GM23338 (cell line): ENCODE results near the gene GATAD2B. TPM values are rescaled to one million over a fixed set of nuclear protein-coding genes. Genes with fewer than 3 reads are reported as not detected.

Experiments used
- ETS1 ChIP-seq: IDR thresholded peaks from 2 replicates; pipeline ENCODE4 v1.6.1; 2016; ENCODE audit warnings: antibody characterized with exemption
- EZH2 ChIP-seq: fragments of 200-600 bp; sonication (generic); IDR thresholded peaks from one replicate; pipeline ENCODE4 v1.8.0; 2017; ENCODE audit warnings: antibody characterized with exemption, mild to moderate bottlenecking, low read depth; ENCODE audit not compliant: unreplicated experiment
- EZH2phosphoT487 ChIP-seq: fragments of 200-600 bp; sonication (generic); IDR thresholded peaks from one replicate; pipeline ENCODE4 v1.8.1; 2018; ENCODE audit warnings: antibody characterized with exemption; ENCODE audit not compliant: unreplicated experiment
- JUNB ChIP-seq: IDR thresholded peaks from one replicate; pipeline ENCODE4 v1.6.1; 2016; ENCODE audit warnings: antibody characterized with exemption; ENCODE audit not compliant: unreplicated experiment
- NANOG ChIP-seq: IDR thresholded peaks from 2 replicates; pipeline ENCODE4 v1.6.1; 2016; ENCODE audit warnings: antibody characterized with exemption, borderline replicate concordance
- POLR2AphosphoS5 ChIP-seq: IDR thresholded peaks from 2 replicates; pipeline ENCODE4 v1.6.1; 2016; ENCODE audit warnings: antibody characterized with exemption, low read depth
- REST ChIP-seq: IDR thresholded peaks from one replicate; pipeline ENCODE4 v1.6.1; 2018; ENCODE audit warnings: antibody characterized with exemption; ENCODE audit not compliant: unreplicated experiment
- ZNF331 ChIP-seq: fragments of 250-450 bp; sonication (Bioruptor Pico); IDR thresholded peaks from 2 replicates; pipeline ENCODE4 v1.5.0; 2020; ENCODE audit warnings: low read depth, mild to moderate bottlenecking, moderate library complexity
- ZNF462 ChIP-seq: fragments of 250-450 bp; sonication (Bioruptor Pico); IDR thresholded peaks from 2 replicates; pipeline ENCODE4 v1.5.0; 2020; ENCODE audit warnings: mild to moderate bottlenecking, moderate library complexity
- polyA plus RNA-seq: library from polyadenylated mRNA; unstranded; fragments of >200 nt; fragmentation: Nextera tagmentation; extraction: Ambion mirVana; gene quantifications from 2 replicates; pipeline ENCODE4 v1.2.1, GENCODE V29; 2016
- total RNA-seq: library from RNA; depleted of rRNA; stranded (reverse); fragments of >200 nt; shearing (Covaris generic); gene quantifications from 2 replicates; pipeline ENCODE4 v1.2.3, GENCODE V29; 2014

GATAD2B gene
- total and polyA plus RNA-seq, 2 experiments from 2014 or later: 5.2 to 17.8 TPM

GRCh38 chr1:153938996-153939395 lies 16.2 kb upstream of the GATAD2B start (continued):
- no peak for TF ChIP-seq ZNF462
- TF ChIP-seq POLR2AphosphoS5: no peak
- no peak for TF ChIP-seq JUNB
- TF ChIP-seq EZH2: no peak
- no peak for TF ChIP-seq REST
- no peak for TF ChIP-seq NANOG
- no peak for TF ChIP-seq ETS1
- no peak for TF ChIP-seq EZH2phosphoT487
- TF ChIP-seq ZNF331 (CRISPR knock-in tag): no peak
